Tibial nerve (tissue), 4 donors: ENCODE results near the gene KDM5B.

Experiments
- EP300 ChIP-seq, 2 donors: sonication (generic); formaldehyde crosslinking; IDR thresholded peaks; one replicate each; pipeline ENCODE4 v1.6.1; 2017; ENCODE audit warnings: antibody characterized with exemption in 2 of 2, mild to moderate bottlenecking in 1 of 2
- TF ChIP-seq, protein P1 (sequence below), 5 experiments: fragments of 200-600 bp in 3 of 5; fragments of 450-650 bp in 2 of 5; sonication (generic) in 3 of 5; IDR thresholded peaks; one replicate each; pipeline ENCODE4 v1.5.1; 2016 to 2019; ENCODE audit warnings: antibody characterized with exemption in 5 of 5, mild to moderate bottlenecking in 3 of 5, moderate library complexity in 2 of 5

DNA sequence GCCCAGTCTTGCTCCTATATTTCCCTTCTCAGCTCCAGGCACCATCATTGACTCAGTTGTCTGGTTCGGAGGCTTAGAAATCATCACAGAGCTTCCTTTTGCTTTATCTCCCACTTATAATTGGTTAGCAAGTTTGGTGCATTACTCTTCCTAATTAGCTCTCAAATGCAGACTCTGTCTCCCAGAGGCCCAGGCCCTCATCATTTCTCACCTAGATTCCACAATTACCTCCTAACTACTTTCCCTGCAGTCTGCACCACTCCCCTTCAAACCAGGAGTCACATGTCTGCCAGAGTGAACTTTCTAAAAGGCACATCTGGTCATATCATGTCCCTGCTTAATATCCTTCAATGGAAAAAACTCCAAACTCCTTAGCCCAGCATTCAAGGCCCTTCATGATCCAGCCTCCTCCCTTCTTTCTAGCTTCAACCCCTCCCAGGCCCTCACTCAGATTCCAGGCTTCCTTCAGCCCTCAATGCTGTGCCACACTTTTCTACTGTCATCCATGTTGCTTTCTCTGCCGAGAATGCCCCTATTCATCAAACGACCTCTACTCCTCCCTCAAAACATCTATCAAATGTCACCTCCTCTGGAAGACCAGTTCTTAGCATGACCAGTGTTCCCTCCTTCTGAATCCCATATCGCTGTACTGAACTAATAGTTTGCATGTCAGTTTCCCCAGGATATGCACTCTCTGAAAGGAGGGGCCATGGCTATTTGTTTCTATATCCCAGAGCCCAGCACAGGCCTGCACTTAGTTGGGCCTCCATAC, 128.6 kb downstream of the KDM5B start:
- TF ChIP-seq, protein P1, sequence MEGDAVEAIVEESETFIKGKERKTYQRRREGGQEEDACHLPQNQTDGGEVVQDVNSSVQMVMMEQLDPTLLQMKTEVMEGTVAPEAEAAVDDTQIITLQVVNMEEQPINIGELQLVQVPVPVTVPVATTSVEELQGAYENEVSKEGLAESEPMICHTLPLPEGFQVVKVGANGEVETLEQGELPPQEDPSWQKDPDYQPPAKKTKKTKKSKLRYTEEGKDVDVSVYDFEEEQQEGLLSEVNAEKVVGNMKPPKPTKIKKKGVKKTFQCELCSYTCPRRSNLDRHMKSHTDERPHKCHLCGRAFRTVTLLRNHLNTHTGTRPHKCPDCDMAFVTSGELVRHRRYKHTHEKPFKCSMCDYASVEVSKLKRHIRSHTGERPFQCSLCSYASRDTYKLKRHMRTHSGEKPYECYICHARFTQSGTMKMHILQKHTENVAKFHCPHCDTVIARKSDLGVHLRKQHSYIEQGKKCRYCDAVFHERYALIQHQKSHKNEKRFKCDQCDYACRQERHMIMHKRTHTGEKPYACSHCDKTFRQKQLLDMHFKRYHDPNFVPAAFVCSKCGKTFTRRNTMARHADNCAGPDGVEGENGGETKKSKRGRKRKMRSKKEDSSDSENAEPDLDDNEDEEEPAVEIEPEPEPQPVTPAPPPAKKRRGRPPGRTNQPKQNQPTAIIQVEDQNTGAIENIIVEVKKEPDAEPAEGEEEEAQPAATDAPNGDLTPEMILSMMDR (IDR thresholded peaks at IDR 0.05): no peak
- no peak for TF ChIP-seq EP300 (IDR thresholded peaks at IDR 0.05)
